ENCODE data around the gene KLHDC7B.

Gene KLHDC7B

DNA sequence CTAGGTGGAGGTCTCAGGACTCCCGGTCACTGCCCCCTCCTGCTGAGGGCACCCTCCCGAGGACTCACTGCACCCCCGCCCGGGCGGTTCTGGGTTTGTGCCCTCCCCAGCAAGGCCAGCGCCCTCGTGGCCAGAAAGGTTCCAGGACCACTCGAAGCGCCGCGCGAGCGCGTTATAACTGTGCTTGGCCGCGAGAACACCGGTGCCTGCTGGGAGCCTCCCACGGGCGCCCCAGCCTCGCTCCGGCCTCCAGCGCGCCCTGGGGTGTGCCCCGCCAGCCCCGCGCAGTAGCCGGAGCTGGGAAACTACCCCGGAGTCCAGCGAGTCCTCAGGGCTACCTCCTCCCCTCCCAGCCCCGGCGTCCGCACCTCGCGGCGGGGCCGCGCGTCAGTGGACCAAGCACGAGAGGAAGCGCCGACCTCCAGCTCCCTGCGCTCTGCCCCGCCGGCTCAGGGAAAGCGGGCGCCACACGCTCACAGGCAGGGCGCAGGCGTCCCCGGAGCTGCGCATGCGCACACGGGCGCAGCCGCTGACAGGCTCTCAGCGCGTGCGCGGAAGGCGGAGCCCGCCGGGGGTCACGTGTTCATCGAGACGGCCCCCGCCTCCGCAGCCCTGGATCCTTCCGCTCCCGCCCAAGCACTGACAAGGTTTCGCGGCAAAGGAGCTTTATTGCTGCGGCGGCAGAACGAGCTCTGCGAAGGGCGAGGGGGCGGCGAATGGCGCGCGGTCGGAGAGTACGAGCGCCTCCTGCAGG, 20.4 kb upstream of the KLHDC7B start, which contains the start of gene SCO2:
TSS of gene SCO2 (minus strand) at position 495 of the 754 bp plus-strand sequence. CDS start 1,187 bp downstream, outside the sequence.
- TF ChIP-seq, protein P1, sequence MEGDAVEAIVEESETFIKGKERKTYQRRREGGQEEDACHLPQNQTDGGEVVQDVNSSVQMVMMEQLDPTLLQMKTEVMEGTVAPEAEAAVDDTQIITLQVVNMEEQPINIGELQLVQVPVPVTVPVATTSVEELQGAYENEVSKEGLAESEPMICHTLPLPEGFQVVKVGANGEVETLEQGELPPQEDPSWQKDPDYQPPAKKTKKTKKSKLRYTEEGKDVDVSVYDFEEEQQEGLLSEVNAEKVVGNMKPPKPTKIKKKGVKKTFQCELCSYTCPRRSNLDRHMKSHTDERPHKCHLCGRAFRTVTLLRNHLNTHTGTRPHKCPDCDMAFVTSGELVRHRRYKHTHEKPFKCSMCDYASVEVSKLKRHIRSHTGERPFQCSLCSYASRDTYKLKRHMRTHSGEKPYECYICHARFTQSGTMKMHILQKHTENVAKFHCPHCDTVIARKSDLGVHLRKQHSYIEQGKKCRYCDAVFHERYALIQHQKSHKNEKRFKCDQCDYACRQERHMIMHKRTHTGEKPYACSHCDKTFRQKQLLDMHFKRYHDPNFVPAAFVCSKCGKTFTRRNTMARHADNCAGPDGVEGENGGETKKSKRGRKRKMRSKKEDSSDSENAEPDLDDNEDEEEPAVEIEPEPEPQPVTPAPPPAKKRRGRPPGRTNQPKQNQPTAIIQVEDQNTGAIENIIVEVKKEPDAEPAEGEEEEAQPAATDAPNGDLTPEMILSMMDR (IDR thresholded peaks at IDR 0.05; ENCODE audit: low read depth, low read length, poor library complexity, severe bottlenecking), result no peak
- no peak for TF ChIP-seq EZH2phosphoT487 (IDR thresholded peaks at IDR 0.05; ENCODE audit: borderline replicate concordance, low read length)
- Histone ChIP-seq H3F3A (ENCODE audit: control insufficient read depth, insufficient read depth) (peaks cover 21% of the 10 kb centered on the region), H3K9me3 (ENCODE audit: control insufficient read depth, insufficient read depth, low read length) (no peaks in the 10 kb centered on the region)

DNA sequence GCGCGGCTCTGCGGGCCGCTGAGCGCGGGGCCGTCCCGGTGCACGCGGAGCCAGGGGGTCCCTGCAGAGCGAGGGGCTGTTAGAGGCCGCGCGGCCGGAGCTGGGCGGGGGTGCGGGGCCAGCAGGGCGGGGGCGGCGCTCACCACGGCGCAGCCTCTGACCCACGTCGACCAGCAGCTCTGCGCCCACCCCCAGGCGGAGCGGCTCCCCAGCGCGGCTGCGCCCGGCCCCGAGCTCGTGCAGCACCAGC, 19.9 kb upstream of the KLHDC7B start:
- Histone ChIP-seq H3K4me3 (ENCODE audit: low read length) (peak overlapping the region; percentile 93), H3K79me2 (ENCODE audit: control insufficient read depth, low read length) (peaks cover 51% of the 10 kb centered on the region), H3K36me3 (ENCODE audit: control insufficient read depth, low read length) (peaks cover 45% of the 10 kb centered on the region), H3K27me3 (ENCODE audit: control insufficient read depth, low read length) (no peaks in the 10 kb centered on the region), H3F3A (ENCODE audit: control insufficient read depth, insufficient read depth) (peaks cover 21% of the 10 kb centered on the region), H3K4me1 (ENCODE audit: control insufficient read depth, low read length) (peaks cover 33% of the 10 kb centered on the region), H3K27ac (ENCODE audit: low read depth, low read length) (peak overlapping the region; percentile 83), H3K9me3 (ENCODE audit: control insufficient read depth, insufficient read depth, low read length) (no peaks in the 10 kb centered on the region), H3K4me2 (ENCODE audit: low read length) (peak overlapping the region; percentile 97), H4K20me1 (ENCODE audit: control insufficient read depth, insufficient read depth, low read depth, low read length) (no peaks in the 10 kb centered on the region), H3K9me2 (replicated peaks; ENCODE audit: control insufficient read depth, low read length) (no peaks in the 10 kb centered on the region)
- TF ChIP-seq, protein P1 (IDR thresholded peaks at IDR 0.05; ENCODE audit: low read depth, low read length, poor library complexity, severe bottlenecking), result no peak
- TF ChIP-seq EZH2phosphoT487 (IDR thresholded peaks at IDR 0.05; ENCODE audit: borderline replicate concordance, low read length), result no peak

More for the DNA sequence above, 20.4 kb upstream of the KLHDC7B start, which contains the start of gene SCO2:
- H3K79me2 ChIP-seq (ENCODE audit: control insufficient read depth, low read length), result peaks cover 51% of the 10 kb centered on the region
- peak within 1 kb of the TSS; percentile 97 for H3K4me2 ChIP-seq (ENCODE audit: low read length)
- H3K4me1 ChIP-seq (ENCODE audit: control insufficient read depth, low read length), result peaks cover 29% of the 10 kb centered on the region
- no peaks in the 10 kb centered on the region for H4K20me1 ChIP-seq (ENCODE audit: control insufficient read depth, insufficient read depth, low read depth, low read length)
- peak within 1 kb of the TSS; percentile 93 for H3K4me3 ChIP-seq (ENCODE audit: low read length)
- peaks cover 46% of the 10 kb centered on the region for H3K36me3 ChIP-seq (ENCODE audit: control insufficient read depth, low read length)
- H3K9me2 ChIP-seq (replicated peaks; ENCODE audit: control insufficient read depth, low read length), result no peaks in the 10 kb centered on the region
- peak within 1 kb of the TSS; percentile 83 for H3K27ac ChIP-seq (ENCODE audit: low read depth, low read length)
- no peaks in the 10 kb centered on the region for H3K27me3 ChIP-seq (ENCODE audit: control insufficient read depth, low read length)

DNA sequence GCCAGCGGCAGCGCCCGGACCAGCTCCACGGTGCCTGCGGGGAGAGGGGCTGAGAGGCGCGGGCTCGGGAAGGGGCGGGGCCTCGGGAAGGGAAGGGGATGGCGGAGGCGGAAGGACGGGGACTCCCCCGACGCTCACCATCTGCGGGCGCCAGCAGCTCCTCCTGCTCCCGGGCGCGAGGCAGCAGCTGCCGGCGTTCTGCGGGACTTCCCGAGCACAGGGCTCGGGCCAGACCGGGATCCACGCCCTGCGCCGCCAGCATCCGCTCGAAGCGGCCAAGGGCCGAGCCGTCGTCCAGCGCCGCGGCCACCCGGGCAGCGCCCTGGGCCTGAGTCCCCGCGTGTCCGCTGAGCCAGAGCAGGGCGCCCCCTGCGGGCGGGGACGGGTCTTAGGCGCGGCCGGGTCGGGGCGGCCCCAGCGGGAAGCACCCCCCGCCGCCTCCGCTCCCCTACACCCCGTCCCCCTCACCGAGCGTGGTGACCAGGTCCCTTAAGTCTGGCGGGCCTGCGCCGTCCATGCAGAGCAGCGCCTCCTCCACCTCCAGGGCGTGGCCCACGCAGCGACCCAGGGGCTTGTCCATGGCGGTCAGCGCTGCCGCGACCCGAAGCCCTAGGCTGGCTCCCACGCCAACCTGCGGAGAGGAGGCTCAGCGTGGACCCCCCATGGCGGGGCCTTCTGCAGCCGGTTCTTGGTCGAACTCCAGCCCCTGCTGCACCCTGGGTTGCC, 19.4 kb upstream of the KLHDC7B start:
- H3F3A ChIP-seq (ENCODE audit: control insufficient read depth, insufficient read depth), result peaks cover 21% of the 10 kb centered on the region
- peaks cover 42% of the 10 kb centered on the region for H3K36me3 ChIP-seq (ENCODE audit: control insufficient read depth, low read length)
- H3K4me2 ChIP-seq (ENCODE audit: low read length), result peak overlapping the region; percentile 97
- peaks cover 49% of the 10 kb centered on the region for H3K79me2 ChIP-seq (ENCODE audit: control insufficient read depth, low read length)
- no peaks in the 10 kb centered on the region for H3K9me3 ChIP-seq (ENCODE audit: control insufficient read depth, insufficient read depth, low read length)
- peaks cover 33% of the 10 kb centered on the region for H3K4me1 ChIP-seq (ENCODE audit: control insufficient read depth, low read length)
- H3K9me2 ChIP-seq (replicated peaks; ENCODE audit: control insufficient read depth, low read length), result no peaks in the 10 kb centered on the region
- peak overlapping the region; percentile 83 for H3K27ac ChIP-seq (ENCODE audit: low read depth, low read length)
- TF ChIP-seq, protein P1 (IDR thresholded peaks at IDR 0.05; ENCODE audit: low read depth, low read length, poor library complexity, severe bottlenecking), result peak; percentile 88
- TF ChIP-seq EZH2phosphoT487 (IDR thresholded peaks at IDR 0.05; ENCODE audit: borderline replicate concordance, low read length), result no peak
- no peaks in the 10 kb centered on the region for H3K27me3 ChIP-seq (ENCODE audit: control insufficient read depth, low read length)
- H4K20me1 ChIP-seq (ENCODE audit: control insufficient read depth, insufficient read depth, low read depth, low read length), result no peaks in the 10 kb centered on the region
- peak overlapping the region; percentile 93 for H3K4me3 ChIP-seq (ENCODE audit: low read length)

All from DOHH2 (cell line).